ENCODE data around the gene GPS1. TPM values are rescaled to one million over a fixed set of nuclear protein-coding genes. Genes with fewer than 3 reads are reported as not detected.

Gene GPS1
- total and polyA plus RNA-seq, 2 experiments from 2014 or later: 136 to 242 TPM

GRCh38 chr17:82083009-82083408 lies 31.3 kb downstream of the GPS1 start:
- Mint-ChIP-seq H3K27ac (no peak overlapping the region), H3K27me3 (ENCODE audit: insufficient read depth, low read depth, poor library complexity) (peaks cover 18% of the 10 kb centered on the region), H3K9me3 (no peaks in the 10 kb centered on the region; the same call in 2 of the 3 replicates), H3K4me1 (peaks cover 3% of the 10 kb centered on the region), H3K36me3 (ENCODE audit: low read depth) (peaks cover 58% of the 10 kb centered on the region), H3K4me3 (no peak overlapping the region)
- peaks cover 8% of the 10 kb centered on the region for H4K20me1 ChIP-seq (replicated peaks; ENCODE audit: insufficient read depth)
- H3K79me2 ChIP-seq (replicated peaks; ENCODE audit: insufficient read depth): no peaks in the 10 kb centered on the region
- H3K4me3 ChIP-seq: no peak overlapping the region
- peaks cover 12% of the 10 kb centered on the region; the same call in 1 of the 2 replicates for H3K36me3 ChIP-seq (ENCODE audit: insufficient read depth)
- H3K4me1 ChIP-seq (ENCODE audit: insufficient read depth): no peaks in the 10 kb centered on the region
- TF ChIP-seq POLR2AphosphoS5 (IDR thresholded peaks at IDR 0.05; ENCODE audit: low read depth) (no peak; the same call in 1 of the 2 replicates), CREB1 (CRISPR knock-in tag; IDR thresholded peaks at IDR 0.05; ENCODE audit: low read depth) (no peak), REST (IDR thresholded peaks at IDR 0.05; ENCODE audit: unreplicated experiment) (no peak), EZH2 (IDR thresholded peaks at IDR 0.05; ENCODE audit: low read depth, unreplicated experiment) (no peak), ZNF114 (CRISPR knock-in tag; IDR thresholded peaks at IDR 0.05) (no peak), EZH2phosphoT487 (IDR thresholded peaks at IDR 0.05; ENCODE audit: unreplicated experiment) (no peak), ETS1 (IDR thresholded peaks at IDR 0.05) (no peak), STAT1 (IDR thresholded peaks at IDR 0.05; ENCODE audit: unreplicated experiment) (no peak)
- ATAC-seq (no peak), DNase-seq (ENCODE audit: low spot score) (no peak)
- H2AFZ ChIP-seq: no peak overlapping the region
- H3F3A ChIP-seq (replicated peaks; ENCODE audit: low read depth): peaks cover 17% of the 10 kb centered on the region
- no peak overlapping the region for H3K27ac ChIP-seq (ENCODE audit: low read depth)
- H3K4me2 ChIP-seq: no peak overlapping the region
- no peaks in the 10 kb centered on the region for H3K27me3 ChIP-seq (ENCODE audit: insufficient read depth)
- no peaks in the 10 kb centered on the region for H3K9me2 ChIP-seq (ENCODE audit: insufficient read depth)

DNA sequence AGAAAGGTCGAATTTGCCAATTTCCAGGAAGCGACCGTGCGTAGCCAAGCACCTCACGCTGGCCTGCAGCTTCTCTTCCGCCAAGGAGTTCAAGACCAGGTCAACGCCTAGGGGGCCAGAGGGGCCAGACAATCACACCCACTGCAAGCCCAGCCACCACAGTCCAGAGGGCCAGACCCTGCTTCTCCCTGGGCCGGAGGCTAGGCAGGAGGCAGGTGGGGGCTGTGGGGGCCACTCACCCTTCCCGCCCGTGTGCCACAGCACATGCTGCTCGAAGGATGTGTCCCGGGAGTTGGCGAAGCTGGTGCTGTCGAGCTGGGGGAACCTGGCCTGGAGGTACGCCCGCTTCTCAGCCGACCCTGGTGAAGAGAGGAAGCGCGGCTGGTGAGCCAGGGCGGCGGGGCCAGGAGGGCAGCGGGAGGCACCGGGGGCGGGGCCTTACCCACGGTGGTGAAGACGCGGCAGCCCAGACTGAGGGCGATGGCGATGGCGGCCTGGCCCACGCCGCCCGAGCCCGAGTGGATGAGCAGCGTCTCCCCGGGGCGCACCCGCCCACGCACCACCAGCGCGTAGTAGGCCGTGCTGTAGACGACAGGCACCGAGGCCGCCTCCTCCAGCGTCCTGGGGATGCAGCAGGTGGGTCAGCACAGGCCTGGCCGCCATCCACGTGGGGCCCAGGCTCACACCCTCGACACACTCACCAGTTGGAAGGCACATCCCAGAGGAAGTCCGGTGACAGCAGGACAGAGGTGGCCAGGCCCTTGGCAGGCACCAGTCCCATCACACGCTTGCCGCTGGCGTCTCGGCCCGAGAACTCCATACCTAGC lies 32.0 kb downstream of the GPS1 start:
- Mint-ChIP-seq H3K27ac (no peak overlapping the region), H3K27me3 (ENCODE audit: insufficient read depth, low read depth, poor library complexity) (peaks cover 16% of the 10 kb centered on the region), H3K36me3 (ENCODE audit: low read depth) (peaks cover 60% of the 10 kb centered on the region; the same call in 2 of the 3 replicates), H3K4me3 (no peak overlapping the region), H3K9me3 (no peaks in the 10 kb centered on the region), H3K4me1 (no peaks in the 10 kb centered on the region)
- Histone ChIP-seq H2AFZ (no peak overlapping the region), H3K4me1 (ENCODE audit: insufficient read depth) (no peaks in the 10 kb centered on the region), H3K27ac (ENCODE audit: low read depth) (no peak overlapping the region), H3F3A (replicated peaks; ENCODE audit: low read depth) (peaks cover 13% of the 10 kb centered on the region), H3K79me2 (replicated peaks; ENCODE audit: insufficient read depth) (no peaks in the 10 kb centered on the region), H3K36me3 (ENCODE audit: insufficient read depth) (peaks cover 11% of the 10 kb centered on the region; the same call in 1 of the 2 replicates), H3K27me3 (ENCODE audit: insufficient read depth) (no peaks in the 10 kb centered on the region), H4K20me1 (replicated peaks; ENCODE audit: insufficient read depth) (peaks cover 9% of the 10 kb centered on the region), H3K4me3 (no peak overlapping the region), H3K4me2 (no peak overlapping the region), H3K9me2 (ENCODE audit: insufficient read depth) (no peaks in the 10 kb centered on the region)
- no peak for ATAC-seq
- TF ChIP-seq ETS1 (IDR thresholded peaks at IDR 0.05) (no peak), EZH2phosphoT487 (IDR thresholded peaks at IDR 0.05; ENCODE audit: unreplicated experiment) (no peak), CREB1 (CRISPR knock-in tag; IDR thresholded peaks at IDR 0.05; ENCODE audit: low read depth) (no peak), ZNF331 (CRISPR knock-in tag; IDR thresholded peaks at IDR 0.05; ENCODE audit: low read depth) (no peak), POLR2AphosphoS5 (IDR thresholded peaks at IDR 0.05; ENCODE audit: low read depth) (no peak), EZH2 (IDR thresholded peaks at IDR 0.05; ENCODE audit: low read depth, unreplicated experiment) (no peak)
- DNase-seq (ENCODE audit: low spot score): no peak
